ENCODE results near the gene NCR2. TPM values are rescaled to one million over a fixed set of nuclear protein-coding genes. Genes with fewer than 3 reads are reported as not detected.

Gene NCR2
- total and polyA plus RNA-seq, 10 donors: not detected

GRCh38 chr6:41347378-41348050 is 12.1 kb downstream of the NCR2 start:
- DNase-seq: no peak
- no peak for TF ChIP-seq POLR2AphosphoS5 (IDR thresholded peaks at IDR 0.05)
- TF ChIP-seq CTCF (IDR thresholded peaks at IDR 0.05 in 8 of 11, conservative IDR thresholded peaks at IDR 0.05 in 3 of 11): no peak
- no peak for TF ChIP-seq POLR2A (IDR thresholded peaks at IDR 0.05)
- peaks cover 0 to 10% (median 1%) of the 10 kb centered on the region in 8 donors for H3K9me3 ChIP-seq
- H3K27ac ChIP-seq: no peak overlapping the region
- peaks cover 0 to 38% (median 0%) of the 10 kb centered on the region in 7 donors for H3K27me3 ChIP-seq (replicated peaks in 1 of 7)
- H3K36me3 ChIP-seq: no peaks in the 10 kb centered on the region
- WGBS, 5 donors: 77 to 90% (median 87%) methylated on average over 9 of the region's 9 CpGs
- no peak overlapping the region for H3K4me3 ChIP-seq
- peaks cover 0 to 14% (median 4%) of the 10 kb centered on the region in 6 donors for H3K4me1 ChIP-seq
- intact Hi-C loops (cut with DNase I; ENCODE audit: low total_unique reads): no loop called here

GRCh38 chr6:41348934-41349333 is 13.5 kb downstream of the NCR2 start:
- WGBS, 5 donors: 93 to 99% (median 97%) methylated on average over 2 of the region's 2 CpGs
- Histone ChIP-seq H3K4me1 (peaks cover 0 to 14% (median 4%) of the 10 kb centered on the region in 6 donors), H3K4me3 (no peak overlapping the region), H3K27me3 (replicated peaks in 1 of 7) (peaks cover 0 to 48% (median 6%) of the 10 kb centered on the region in 7 donors), H3K27ac (no peak overlapping the region), H3K36me3 (no peaks in the 10 kb centered on the region), H3K9me3 (peaks cover 0 to 10% (median 1%) of the 10 kb centered on the region in 8 donors)
- no peak for DNase-seq
- no peak for TF ChIP-seq POLR2A (IDR thresholded peaks at IDR 0.05)
- intact Hi-C loops (cut with DNase I; ENCODE audit: low total_unique reads): no loop called here

GRCh38 chr6:41352396-41352795 is 17.0 kb downstream of the NCR2 start:
- no peaks in the 10 kb centered on the region for H3K4me1 ChIP-seq
- no peaks in the 10 kb centered on the region for H3K36me3 ChIP-seq
- 18 to 41% (median 23%) methylated on average over 3 of the region's 3 CpGs for WGBS, 5 donors
- H3K4me3 ChIP-seq: no peak overlapping the region
- H3K27ac ChIP-seq: no peak overlapping the region
- H3K27me3 ChIP-seq (replicated peaks in 1 of 7): peaks cover 0 to 41% (median 6%) of the 10 kb centered on the region in 7 donors
- intact Hi-C loops (cut with DNase I; ENCODE audit: low total_unique reads): no loop called here
- peaks cover 0 to 10% (median 1%) of the 10 kb centered on the region in 8 donors for H3K9me3 ChIP-seq
- no peak for TF ChIP-seq POLR2AphosphoS5 (IDR thresholded peaks at IDR 0.05)
- no peak for TF ChIP-seq POLR2A (IDR thresholded peaks at IDR 0.05)
- TF ChIP-seq CTCF (IDR thresholded peaks at IDR 0.05 in 8 of 11, conservative IDR thresholded peaks at IDR 0.05 in 3 of 11): no peak
- DNase-seq: no peak

- WGBS, 5 donors: 78 to 96% (median 84%) methylated on average over 3 of the region's 3 CpGs
- intact Hi-C loops (cut with DNase I; ENCODE audit: low total_unique reads): no loop called here
- H3K27me3 ChIP-seq (replicated peaks in 1 of 7): peaks cover 0 to 39% (median 6%) of the 10 kb centered on the region in 7 donors
- no peaks in the 10 kb centered on the region for H3K4me1 ChIP-seq
- H3K4me3 ChIP-seq: no peak overlapping the region
- DNase-seq: no peak
- H3K36me3 ChIP-seq: no peaks in the 10 kb centered on the region
- H3K9me3 ChIP-seq: peaks cover 0 to 9% (median 1%) of the 10 kb centered on the region in 8 donors
- TF ChIP-seq CTCF (IDR thresholded peaks at IDR 0.05 in 8 of 11, conservative IDR thresholded peaks at IDR 0.05 in 3 of 11) (no peak), POLR2AphosphoS5 (IDR thresholded peaks at IDR 0.05) (no peak), POLR2A (IDR thresholded peaks at IDR 0.05) (no peak)
- no peak overlapping the region for H3K27ac ChIP-seq
Measured at GRCh38 chr6:41352907-41353306, 17.5 kb downstream of the NCR2 start.

Data from spleen (tissue), 11 donors.